HepG2 (cell line): ENCODE results near the gene SLC8A2. TPM values are rescaled to one million over a fixed set of nuclear protein-coding genes. Genes with fewer than 3 reads are reported as not detected.

Source experiments
- ADNP ChIP-seq: sonication (generic); formaldehyde crosslinking; IDR thresholded peaks from 2 replicates; pipeline ENCODE4 v1.4.0; 2020; ENCODE audit warnings: missing genetic modification reagents
- CCAR2 ChIP-seq: fragments of 200-400 bp; formaldehyde crosslinking; optimal IDR thresholded peaks from 2 replicates; pipeline ENCODE3; 2018; ENCODE audit warnings: low read depth, mild to moderate bottlenecking, low read length, moderate library complexity
- KLF11 ChIP-seq: IDR thresholded peaks from 2 replicates; pipeline ENCODE4 v1.6.1; 2016; ENCODE audit warnings: missing compliant biosample characterization
- NRL ChIP-seq: sonication (generic); formaldehyde crosslinking; IDR thresholded peaks from 2 replicates; pipeline ENCODE4 v1.5.0; 2020; ENCODE audit warnings: missing genetic modification reagents, mild to moderate bottlenecking, moderate library complexity, borderline replicate concordance
- RARA ChIP-seq: IDR thresholded peaks from 2 replicates; pipeline ENCODE4 v1.6.1; 2016; ENCODE audit warnings: missing genetic modification reagents, missing compliant biosample characterization
- REPIN1 ChIP-seq: sonication (generic); formaldehyde crosslinking; IDR thresholded peaks from 2 replicates; pipeline ENCODE4 v1.8.0; 2022; ENCODE audit warnings: missing genetic modification reagents, low read depth, mild to moderate bottlenecking, borderline replicate concordance
- RFX1 ChIP-seq: fragments of 450-650 bp; IDR thresholded peaks from 2 replicates; pipeline ENCODE4 v1.6.1; 2017
- SMAD3 ChIP-seq: sonication (generic); formaldehyde crosslinking; IDR thresholded peaks from 2 replicates; pipeline ENCODE4 v1.4.0; 2020; ENCODE audit warnings: missing genetic modification reagents
- ZNF746 ChIP-seq: sonication (generic); formaldehyde crosslinking; IDR thresholded peaks from 2 replicates; pipeline ENCODE4 v1.8.0; 2022; ENCODE audit warnings: mild to moderate bottlenecking, missing genetic modification reagents
- polyA plus RNA-seq, 8 experiments: library from polyadenylated mRNA; depleted of rRNA in 3 of 8; stranded (reverse) in 7 of 8; unstranded in 1 of 8; fragments of >200 nt; fragmentation: Illumina TruSeq in 4 of 8; extraction: Trizol in 4 of 8; gene quantifications; 2 replicates each; pipeline versions ENCODE4 v1.2.1 to v1.2.3, GENCODE V29; 2011 to 2016; ENCODE audit warnings: low read depth in 4 of 8, missing spikeins in 1 of 8, mixed read lengths in 1 of 8; ENCODE audit not compliant: insufficient read depth in 1 of 8
- total RNA-seq, 5 experiments: library from RNA; depleted of rRNA; stranded (reverse); fragments of >200 nt; fragmentation: Illumina TruSeq; extraction: Trizol; gene quantifications; 2 replicates each; pipeline ENCODE4 v1.2.3, GENCODE V29; 2016; ENCODE audit warnings: low read depth in 1 of 5
- TF ChIP-seq, protein P1 (sequence below): sonication (generic); formaldehyde crosslinking; IDR thresholded peaks from 2 replicates; pipeline ENCODE4 v1.4.0; 2020; ENCODE audit warnings: mild to moderate bottlenecking, missing genetic modification reagents

The SLC8A2 gene
- total and polyA plus RNA-seq, 2 of the 13 experiments (the other 11 are each of a cell fraction or from before 2014, with no cell fraction given) = 0.02 TPM; not detected in 1

DNA sequence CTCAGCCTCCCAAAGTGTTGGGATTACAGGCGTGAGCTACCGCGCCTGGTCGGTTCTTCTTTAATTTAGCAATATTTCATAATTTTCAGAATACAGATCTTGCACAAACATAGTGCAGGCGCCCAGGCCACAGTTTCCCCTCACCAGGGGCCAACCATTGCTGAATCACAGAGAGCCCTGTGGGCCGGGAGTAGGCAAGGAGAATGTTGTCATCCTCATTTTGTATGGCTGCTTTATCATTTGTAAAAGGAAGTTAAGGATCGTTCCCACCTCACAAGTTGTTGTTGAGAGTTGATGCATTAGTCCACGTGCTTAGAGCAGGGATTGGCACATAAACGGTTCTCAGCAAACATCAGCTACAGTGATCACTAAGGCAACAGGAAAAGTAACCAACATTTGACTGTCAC is 82.5 kb downstream of the SLC8A2 start (continued):
- no peak for TF ChIP-seq NRL
- no peak for TF ChIP-seq RARA
- no peak for TF ChIP-seq KLF11 (CRISPR knock-in tag)
- no peak for TF ChIP-seq CCAR2
- no peak for TF ChIP-seq ZNF746
- no peak for TF ChIP-seq ADNP
- TF ChIP-seq, protein P1, sequence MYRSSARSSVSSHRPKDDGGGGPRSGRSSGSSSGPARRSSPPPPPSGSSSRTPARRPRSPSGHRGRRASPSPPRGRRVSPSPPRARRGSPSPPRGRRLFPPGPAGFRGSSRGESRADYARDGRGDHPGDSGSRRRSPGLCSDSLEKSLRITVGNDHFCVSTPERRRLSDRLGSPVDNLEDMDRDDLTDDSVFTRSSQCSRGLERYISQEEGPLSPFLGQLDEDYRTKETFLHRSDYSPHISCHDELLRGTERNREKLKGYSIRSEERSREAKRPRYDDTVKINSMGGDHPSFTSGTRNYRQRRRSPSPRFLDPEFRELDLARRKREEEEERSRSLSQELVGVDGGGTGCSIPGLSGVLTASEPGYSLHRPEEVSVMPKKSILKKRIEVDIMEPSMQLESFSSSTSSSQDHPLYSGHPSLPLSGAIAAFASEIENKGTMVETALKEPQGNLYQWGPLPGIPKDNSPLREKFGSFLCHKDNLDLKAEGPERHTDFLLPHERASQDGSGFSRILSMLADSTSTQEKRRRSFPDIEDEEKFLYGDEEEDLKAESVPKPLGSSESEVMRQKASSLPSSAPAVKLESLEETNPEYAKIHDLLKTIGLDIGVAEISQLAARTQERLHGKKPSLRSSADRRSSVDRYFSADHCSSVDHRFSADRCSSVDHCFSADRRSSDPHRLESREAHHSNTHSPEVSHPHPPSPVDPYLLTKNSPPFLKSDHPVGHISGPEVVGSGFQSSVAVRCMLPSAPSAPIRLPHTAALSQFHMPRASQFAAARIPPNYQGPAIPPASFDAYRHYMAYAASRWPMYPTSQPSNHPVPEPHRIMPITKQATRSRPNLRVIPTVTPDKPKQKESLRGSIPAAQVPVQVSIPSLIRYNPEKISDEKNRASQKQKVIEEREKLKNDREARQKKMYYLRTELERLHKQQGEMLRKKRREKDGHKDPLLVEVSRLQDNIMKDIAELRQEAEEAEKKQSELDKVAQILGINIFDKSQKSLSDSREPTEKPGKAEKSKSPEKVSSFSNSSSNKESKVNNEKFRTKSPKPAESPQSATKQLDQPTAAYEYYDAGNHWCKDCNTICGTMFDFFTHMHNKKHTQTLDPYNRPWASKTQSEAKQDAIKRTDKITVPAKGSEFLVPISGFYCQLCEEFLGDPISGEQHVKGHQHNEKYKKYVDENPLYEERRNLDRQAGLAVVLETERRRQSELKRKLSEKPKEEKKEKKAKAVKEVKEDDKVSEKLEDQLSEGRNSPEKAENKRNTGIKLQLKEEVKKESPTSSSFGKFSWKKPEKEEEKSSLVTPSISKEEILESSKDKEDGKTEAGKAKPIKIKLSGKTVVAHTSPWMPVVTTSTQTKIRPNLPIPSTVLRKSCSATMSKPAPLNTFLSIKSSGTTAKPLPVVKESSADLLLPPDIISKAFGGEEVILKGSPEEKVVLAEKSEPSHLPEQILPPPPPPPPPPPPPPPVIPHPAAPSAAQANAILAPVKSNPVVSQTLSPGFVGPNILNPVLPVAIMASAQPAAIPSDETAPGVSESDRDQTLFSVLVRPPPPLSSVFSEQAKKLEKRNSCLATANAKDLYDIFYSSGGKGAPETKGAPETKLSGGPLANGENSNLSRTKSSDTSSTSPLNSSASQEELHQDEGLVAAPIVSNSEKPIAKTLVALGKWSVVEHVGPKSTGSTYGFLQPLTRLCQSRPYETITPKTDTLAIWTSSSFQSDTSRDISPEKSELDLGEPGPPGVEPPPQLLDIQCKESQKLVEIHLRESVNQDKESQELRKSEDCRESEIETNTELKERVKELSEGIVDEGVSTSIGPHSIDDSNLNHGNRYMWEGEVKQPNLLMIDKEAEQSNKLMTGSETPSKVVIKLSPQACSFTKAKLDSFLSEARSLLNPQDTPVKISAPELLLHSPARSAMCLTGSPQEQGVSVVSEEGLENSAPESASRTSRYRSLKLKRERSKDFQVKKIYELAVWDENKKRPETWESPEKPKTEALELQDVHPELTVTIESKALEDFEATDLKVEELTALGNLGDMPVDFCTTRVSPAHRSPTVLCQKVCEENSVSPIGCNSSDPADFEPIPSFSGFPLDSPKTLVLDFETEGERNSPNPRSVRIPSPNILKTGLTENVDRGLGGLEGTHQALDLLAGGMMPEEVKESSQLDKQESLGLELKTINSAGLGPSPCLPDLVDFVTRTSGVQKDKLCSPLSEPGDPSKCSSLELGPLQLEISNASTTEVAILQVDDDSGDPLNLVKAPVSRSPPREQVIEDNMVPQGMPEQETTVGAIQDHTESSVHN = no peak
- TF ChIP-seq REPIN1 = no peak
- TF ChIP-seq RFX1 = peak; percentile 13; the same call in 1 of the 2 replicates
- TF ChIP-seq SMAD3 (CRISPR knock-in tag) = no peak
